T1000 (cell line): Measurements from ENCODE around the gene FAM20C.

ENCODE experiments used
- DNase-seq: peaks from one replicate; lab custom pipeline; 2025; ENCODE audit warnings: mixed read lengths; lab: John Stamatoyannopoulos, UW

FAM20C gene

GRCh38 chr7:159370-160270, 32.8 kb upstream of the FAM20C start:
- DNase-seq: no peak

GRCh38 chr7:160958-161725, 31.2 kb upstream of the FAM20C start:
- DNase-seq: no peak

GRCh38 chr7:162632-163297, 29.6 kb upstream of the FAM20C start:
- no peak for DNase-seq

- DNase-seq: no peak
Measured at GRCh38 chr7:163298-163695, 29.1 kb upstream of the FAM20C start.

- no peak for DNase-seq
Measured at GRCh38 chr7:163971-164881, 28.1 kb upstream of the FAM20C start.

GRCh38 chr7:164882-165660, 27.3 kb upstream of the FAM20C start:
- DNase-seq: no peak

- DNase-seq: no peak
Measured at GRCh38 chr7:165661-166337, 26.6 kb upstream of the FAM20C start.

- no peak for DNase-seq
Measured at GRCh38 chr7:166338-167060, 25.9 kb upstream of the FAM20C start.

GRCh38 chr7:167090-167855, 25.1 kb upstream of the FAM20C start:
- DNase-seq: no peak

- DNase-seq: no peak
Measured at GRCh38 chr7:167976-168791, 24.2 kb upstream of the FAM20C start.

GRCh38 chr7:169276-170172, 22.8 kb upstream of the FAM20C start:
- no peak for DNase-seq

GRCh38 chr7:170551-171363, 21.6 kb upstream of the FAM20C start:
- no peak for DNase-seq

GRCh38 chr7:171364-171904, 20.9 kb upstream of the FAM20C start:
- DNase-seq: no peak

GRCh38 chr7:171912-172515, 20.4 kb upstream of the FAM20C start:
- DNase-seq: no peak
